IPS DF 6.9 (cell line): ENCODE results near the gene MRPL36.
"Not testable (repeated sequence)": the region's sequence is repeated elsewhere in the genome, so short reads cannot be mapped to it uniquely, and the experiment has no call there.

Experiments
- DNase-seq: peaks from one replicate; pipeline ENCODE4 v3.0.0-alpha.2; 2013; ENCODE audit warnings: low read depth, low spot score
- H3K27ac ChIP-seq: one replicate; pipeline ENCODE4 v1.5.1; 2013; ENCODE audit warnings: low read length, control low read depth
- H3K27me3 ChIP-seq: 2 replicates; pipeline ENCODE4 v1.6.1; 2013; ENCODE audit warnings: mild to moderate bottlenecking, low read length; ENCODE audit not compliant: control insufficient read depth, insufficient read depth
- H3K36me3 ChIP-seq: 2 replicates; pipeline ENCODE4 v1.6.1; 2013; ENCODE audit warnings: low read length; ENCODE audit not compliant: control insufficient read depth, insufficient read depth
- H3K4me1 ChIP-seq: 2 replicates; pipeline ENCODE4 v1.6.1; 2013; ENCODE audit warnings: low read length; ENCODE audit not compliant: control insufficient read depth, insufficient read depth
- H3K4me3 ChIP-seq: 2 replicates; pipeline ENCODE4 v1.5.1; 2013; ENCODE audit warnings: mild to moderate bottlenecking, low read length
- H3K9me3 ChIP-seq: 2 replicates; pipeline ENCODE4 v1.6.1; 2013; ENCODE audit warnings: low read length, inconsistent platforms; ENCODE audit not compliant: control insufficient read depth, insufficient read depth
- WGBS: extraction: QIAGEN DNeasy Blood & Tissue Kit; methylation state at CpG from one replicate; pipeline ENCODE4 v1.1.7; 2013; ENCODE audit warnings: mixed read lengths, missing lambda C conversion rate; ENCODE audit not compliant: insufficient read length, insufficient coverage; 5-methylcytosine and 5-hydroxymethylcytosine counted together

Gene MRPL36

DNA sequence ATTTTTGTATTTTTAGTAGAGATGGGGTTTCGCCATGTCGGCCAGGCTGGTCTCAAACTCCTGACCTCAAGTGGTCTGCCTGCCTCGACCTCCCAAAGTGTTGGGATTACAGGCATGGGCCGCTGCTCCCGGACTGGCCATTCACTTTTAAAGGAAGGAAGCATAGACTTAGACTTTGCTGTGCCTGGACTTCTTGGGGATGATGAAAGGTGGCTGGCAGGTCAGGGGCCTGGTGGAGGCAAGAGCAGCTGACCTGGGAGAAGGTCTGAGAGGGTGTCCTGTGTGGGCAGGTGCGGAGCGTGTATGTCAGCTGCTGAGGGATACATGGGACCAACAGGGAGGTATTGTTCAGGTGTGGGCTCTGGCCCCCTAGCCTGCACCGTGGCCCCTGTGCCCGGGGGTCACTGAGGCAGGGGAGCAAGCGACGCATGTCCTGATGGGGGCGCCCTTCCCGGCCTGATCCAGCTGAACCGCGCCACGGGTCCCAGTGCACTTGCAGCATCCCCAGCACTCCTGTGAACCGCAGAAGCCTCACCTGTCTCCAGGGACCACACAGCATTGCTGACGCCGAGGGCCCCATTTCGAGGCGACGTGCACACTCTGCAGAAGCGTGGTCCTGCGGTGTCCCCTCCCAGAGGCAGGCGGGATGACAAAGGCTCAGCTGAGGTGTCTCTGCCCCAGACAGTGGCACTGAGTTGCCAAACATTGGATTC is 24.6 kb upstream of the MRPL36 start:
- H3K4me3 ChIP-seq: no peak overlapping the region
- DNase-seq: no peak
- H3K27ac ChIP-seq: no peak overlapping the region
- peaks cover 11% of the 10 kb centered on the region; the same call in 1 of the 2 replicates for H3K36me3 ChIP-seq
- 0 out of 2 replicates have a peak, but pooled peaks cover 1% of the 10 kb centered on the region for H3K4me1 ChIP-seq
- WGBS: no CpG with 5 or more reads among the region's 25 CpGs
- H3K9me3 ChIP-seq: no peaks in the 10 kb centered on the region
- no peaks in the 10 kb centered on the region for H3K27me3 ChIP-seq

DNA sequence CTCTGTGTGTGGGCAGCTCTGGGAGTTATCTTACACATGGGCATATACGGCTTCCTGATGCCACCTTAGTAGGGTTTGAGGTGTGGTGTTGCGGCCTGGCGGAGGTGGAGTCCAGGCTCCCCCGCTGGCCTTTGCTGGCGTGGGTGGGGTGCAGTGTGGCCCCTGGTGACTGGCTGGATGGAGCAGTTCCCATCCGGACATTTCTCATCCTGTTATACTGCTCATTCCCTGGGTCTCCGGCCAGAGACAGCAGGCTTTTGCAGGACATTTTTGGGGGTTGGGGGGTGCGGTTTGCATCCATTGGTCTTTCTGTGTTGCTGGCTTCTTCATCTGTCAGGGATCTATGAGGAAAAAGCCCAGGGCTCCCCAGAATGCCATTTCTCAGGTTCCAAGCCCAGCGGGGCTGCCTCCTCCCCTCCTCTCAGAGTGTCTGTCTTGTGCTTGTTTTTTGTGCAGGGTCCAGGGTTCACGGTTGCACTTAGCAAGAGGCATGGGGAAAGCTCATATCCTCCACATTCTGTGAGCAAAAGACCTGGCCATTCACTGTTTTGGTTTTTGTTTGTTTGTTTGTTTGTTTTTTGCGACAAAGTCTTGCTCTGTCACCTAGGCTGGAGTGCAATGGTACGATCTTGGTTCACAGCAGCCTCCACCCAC is 23.9 kb upstream of the MRPL36 start:
- WGBS: no CpG with 5 or more reads among the region's 12 CpGs

DNA sequence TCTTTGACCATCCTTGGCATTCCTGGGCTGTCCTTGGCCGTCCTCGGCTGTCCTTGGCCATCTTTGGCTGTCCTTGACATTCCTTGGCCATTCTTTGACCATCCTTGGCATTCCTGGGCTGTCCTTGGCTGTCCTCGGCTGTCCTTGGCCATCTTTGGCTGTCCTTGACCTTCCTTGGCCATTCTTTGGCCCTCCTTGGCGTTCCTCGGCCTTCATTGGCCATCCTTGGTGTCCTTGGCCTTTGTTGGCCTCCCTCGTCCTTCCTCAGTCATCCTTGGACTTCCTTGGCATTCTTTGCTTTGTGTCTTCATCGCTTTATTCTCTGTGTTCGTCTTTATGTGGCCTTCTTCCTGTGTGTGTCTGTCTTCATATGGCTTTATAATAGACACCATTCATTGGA is 22.2 kb upstream of the MRPL36 start:
- H3K9me3 ChIP-seq: no peaks in the 10 kb centered on the region
- peaks cover 15% of the 10 kb centered on the region; the same call in 1 of the 2 replicates for H3K36me3 ChIP-seq
- H3K27me3 ChIP-seq: no peaks in the 10 kb centered on the region
- WGBS: no CpG with 5 or more reads among the region's 8 CpGs
- no peak overlapping the region for H3K4me3 ChIP-seq
- no peak for DNase-seq
- H3K27ac ChIP-seq: no peak overlapping the region
- no peaks in the 10 kb centered on the region for H3K4me1 ChIP-seq

More for the DNA sequence above, 23.9 kb upstream of the MRPL36 start:
- Histone ChIP-seq H3K36me3 (peaks cover 11% of the 10 kb centered on the region; the same call in 1 of the 2 replicates), H3K4me1 (0 out of 2 replicates have a peak, but pooled peaks cover 1% of the 10 kb centered on the region), H3K9me3 (no peaks in the 10 kb centered on the region), H3K27ac (no peak overlapping the region), H3K4me3 (no peak overlapping the region), H3K27me3 (no peaks in the 10 kb centered on the region)
- DNase-seq: no peak

DNA sequence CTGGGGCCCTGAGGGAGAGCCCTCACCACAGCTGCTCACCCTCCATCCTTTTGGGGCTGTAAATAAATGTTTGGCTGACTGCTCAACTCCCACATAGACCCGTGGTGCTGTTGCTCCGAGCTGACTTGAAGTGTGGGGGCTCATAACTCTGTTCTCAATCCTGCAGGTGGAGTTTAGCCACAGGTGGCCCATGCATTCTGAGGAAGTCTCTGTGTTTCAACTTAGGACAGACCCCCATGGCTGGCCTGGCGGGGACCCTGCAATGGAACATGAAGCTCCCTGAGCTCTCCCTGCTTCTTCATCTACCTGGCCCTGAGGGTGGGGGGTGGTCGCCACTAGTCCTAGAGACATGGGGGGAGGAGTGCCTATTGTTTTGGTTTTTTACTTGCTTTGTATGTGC is 21.3 kb upstream of the MRPL36 start:
- Histone ChIP-seq H3K4me3 (no peak overlapping the region), H3K27me3 (no peaks in the 10 kb centered on the region), H3K4me1 (no peaks in the 10 kb centered on the region), H3K36me3 (peaks cover 18% of the 10 kb centered on the region), H3K9me3 (no peaks in the 10 kb centered on the region), H3K27ac (no peak overlapping the region)
- no peak for DNase-seq
- WGBS: no CpG with 5 or more reads among the region's 4 CpGs

DNA sequence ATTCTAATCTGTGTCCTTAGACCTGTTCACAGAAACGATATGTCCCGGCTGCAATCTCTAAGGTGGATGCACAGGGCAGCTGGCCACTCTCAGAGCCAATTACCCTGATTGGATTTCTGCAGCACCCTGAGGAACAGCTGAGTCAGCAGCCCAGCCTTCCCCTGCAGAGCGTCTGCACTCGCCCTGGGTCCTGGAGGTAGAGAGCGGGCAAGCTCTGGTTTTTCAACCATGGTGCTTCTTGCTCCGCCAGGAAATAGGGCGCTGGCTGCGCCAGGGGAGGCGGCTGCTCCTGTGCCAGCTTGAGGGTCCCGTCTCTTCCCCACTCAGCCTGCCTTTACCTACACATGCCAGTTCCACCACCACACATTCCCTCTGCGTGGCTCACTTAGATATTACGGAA is 20.7 kb upstream of the MRPL36 start:
- no peaks in the 10 kb centered on the region for H3K9me3 ChIP-seq
- WGBS: no CpG with 5 or more reads among the region's 12 CpGs
- no peak overlapping the region for H3K27ac ChIP-seq
- DNase-seq: no peak
- no peak overlapping the region for H3K4me3 ChIP-seq
- H3K36me3 ChIP-seq: peaks cover 24% of the 10 kb centered on the region
- H3K4me1 ChIP-seq: no peaks in the 10 kb centered on the region
- H3K27me3 ChIP-seq: no peaks in the 10 kb centered on the region

DNA sequence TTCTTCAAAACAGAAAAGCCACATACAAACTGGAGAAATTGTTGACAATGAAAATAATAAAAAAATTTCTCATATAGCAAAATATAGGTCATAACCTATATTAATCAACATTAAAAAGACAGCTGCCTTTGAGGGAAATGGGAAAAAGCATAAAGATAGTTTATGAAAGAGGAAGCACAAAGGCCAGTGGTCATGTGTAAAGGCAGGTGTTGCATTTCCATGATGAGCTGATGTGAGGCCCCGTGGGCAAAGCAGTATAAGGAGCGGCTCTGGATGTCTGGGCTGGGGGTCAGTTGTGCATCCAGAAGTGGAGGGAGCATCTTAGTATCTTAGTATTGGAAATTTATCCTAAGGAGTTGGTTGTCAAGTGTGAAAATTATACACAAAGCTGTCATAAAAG is 19.8 kb upstream of the MRPL36 start:
- Histone ChIP-seq H3K27me3 (no peaks in the 10 kb centered on the region), H3K9me3 (no peaks in the 10 kb centered on the region), H3K36me3 (peaks cover 32% of the 10 kb centered on the region), H3K4me3 (no peak overlapping the region), H3K27ac (no peak overlapping the region), H3K4me1 (no peaks in the 10 kb centered on the region)
- WGBS: no CpG with 5 or more reads among the region's 2 CpGs
- no peak for DNase-seq

DNA sequence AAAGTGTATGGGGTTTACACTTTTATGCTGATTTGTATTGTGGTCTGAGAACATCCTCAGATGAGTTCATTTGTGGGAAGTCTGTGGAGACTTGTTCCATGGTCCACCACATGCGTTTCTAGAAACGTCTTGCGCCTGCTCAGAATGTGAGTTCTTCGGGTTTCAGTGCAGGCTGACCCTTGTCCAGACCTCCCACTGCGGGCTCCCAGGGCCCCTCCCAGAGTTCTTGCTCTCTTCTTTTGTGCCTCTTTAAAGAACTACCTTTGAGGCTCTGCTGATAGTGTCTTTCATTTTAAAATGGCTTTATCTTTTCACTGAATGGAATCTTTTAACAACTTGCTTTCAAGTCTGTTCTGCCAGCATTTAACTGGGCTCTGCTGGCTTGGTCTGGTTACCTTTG is 19.1 kb upstream of the MRPL36 start:
- Histone ChIP-seq H3K36me3 (peaks cover 37% of the 10 kb centered on the region), H3K27me3 (no peaks in the 10 kb centered on the region), H3K4me1 (no peaks in the 10 kb centered on the region), H3K27ac (no peak overlapping the region), H3K4me3 (no peak overlapping the region), H3K9me3 (no peaks in the 10 kb centered on the region)
- DNase-seq: no peak
- WGBS: no CpG with 5 or more reads among the region's 5 CpGs

DNA sequence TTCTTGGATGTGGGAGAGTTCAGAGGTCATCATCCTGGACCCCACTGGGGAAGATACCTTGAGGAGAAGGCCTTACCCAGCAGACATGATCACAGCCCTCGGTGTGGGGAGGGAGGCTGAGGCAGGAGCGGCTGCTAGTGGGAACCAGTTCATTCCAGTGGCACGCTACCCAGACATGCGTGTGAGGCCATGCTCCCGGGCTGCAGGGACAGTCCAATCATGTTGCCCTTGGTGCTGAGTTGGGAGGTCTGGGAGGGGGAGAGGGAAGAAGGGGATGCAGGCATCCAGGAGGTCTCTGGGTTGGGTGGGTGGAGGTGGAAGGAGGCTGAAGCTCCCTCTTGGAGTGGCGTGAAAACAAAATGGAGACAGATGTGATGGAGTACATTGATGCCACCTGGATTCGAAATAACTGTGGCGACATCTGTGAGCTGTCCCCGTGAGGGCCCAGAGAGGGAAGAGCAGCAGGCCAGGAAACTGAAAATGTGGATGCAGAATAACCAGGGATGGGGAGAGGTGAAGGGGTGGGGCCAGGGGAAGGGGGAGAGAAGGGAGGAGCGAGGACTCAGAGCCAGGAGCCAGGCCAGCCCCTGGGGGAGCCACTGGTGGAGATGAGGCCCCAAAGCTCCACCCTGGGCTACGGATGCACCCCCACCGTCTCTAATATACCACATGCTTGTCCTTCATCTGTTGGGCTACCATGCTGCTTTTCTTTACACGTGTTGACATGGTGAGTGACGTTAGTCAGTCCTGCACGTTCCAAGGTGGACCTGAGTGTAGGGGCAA is 17.8 kb upstream of the MRPL36 start:
- DNase-seq: no peak
- Histone ChIP-seq H3K4me3 (no peak overlapping the region), H3K9me3 (no peaks in the 10 kb centered on the region), H3K36me3 (peaks cover 40% of the 10 kb centered on the region), H3K4me1 (no peaks in the 10 kb centered on the region), H3K27ac (no peak overlapping the region), H3K27me3 (no peaks in the 10 kb centered on the region)
- no CpG with 5 or more reads among the region's 15 CpGs for WGBS

DNA sequence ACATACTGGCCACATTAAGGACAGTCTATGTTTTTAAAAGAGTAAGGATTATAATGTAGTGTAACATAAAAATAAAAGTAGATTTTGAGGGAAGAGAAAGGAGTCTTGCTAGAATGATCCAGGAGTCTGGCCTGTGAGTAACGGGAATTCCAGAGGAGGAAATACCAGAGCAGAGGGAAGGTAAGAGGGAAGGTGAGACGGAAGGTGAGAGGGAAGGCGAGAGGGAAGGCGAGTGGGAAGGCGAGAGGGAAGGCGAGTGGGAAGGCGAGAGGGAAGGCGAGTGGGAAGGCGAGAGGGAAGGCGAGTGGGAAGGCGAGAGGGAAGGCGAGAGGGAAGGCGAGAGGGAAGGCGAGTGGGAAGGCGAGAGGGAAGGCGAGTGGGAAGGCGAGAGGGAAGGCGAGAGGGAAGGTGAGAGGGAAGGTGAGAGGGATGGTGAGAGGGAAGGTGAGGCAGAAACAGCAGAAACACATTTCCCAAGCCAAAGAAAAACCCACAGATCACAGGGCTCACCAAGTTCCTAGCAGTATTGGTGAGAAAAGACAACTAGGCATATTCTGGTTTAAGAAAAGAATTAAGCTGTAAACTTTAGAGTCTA is 17.0 kb upstream of the MRPL36 start:
- H3K4me3 ChIP-seq, H3K4me1 ChIP-seq, DNase-seq, H3K27ac ChIP-seq, H3K27me3 ChIP-seq, H3K9me3 ChIP-seq: not testable (repeated sequence)
- H3K36me3 ChIP-seq: peaks cover 40% of the 10 kb centered on the region
- 100% methylated on average over 7 of the region's 18 CpGs for WGBS

DNA sequence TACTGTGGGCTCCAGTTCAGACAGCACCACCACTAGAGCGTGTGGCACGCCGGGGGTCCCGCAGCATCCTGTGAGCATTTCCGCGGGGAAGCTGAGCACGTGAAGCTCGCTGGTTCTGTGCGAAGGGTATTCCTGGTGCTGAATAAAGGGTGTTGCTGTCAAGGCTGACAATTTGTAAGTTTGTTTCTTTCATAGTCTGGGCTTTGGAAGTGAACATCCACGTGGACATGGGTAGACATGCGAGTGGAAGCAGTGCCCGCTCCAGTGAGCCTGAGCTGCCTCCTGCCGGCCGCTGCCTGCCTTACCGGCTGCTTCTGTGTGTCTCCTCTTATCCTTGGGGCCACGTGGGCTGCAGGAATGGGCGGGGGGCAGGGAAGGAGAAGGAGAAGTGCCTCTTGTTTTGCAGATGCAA is 16.2 kb upstream of the MRPL36 start:
- no peaks in the 10 kb centered on the region for H3K27me3 ChIP-seq
- no CpG with 5 or more reads among the region's 17 CpGs for WGBS
- H3K27ac ChIP-seq: no peak overlapping the region
- no peaks in the 10 kb centered on the region for H3K9me3 ChIP-seq
- no peaks in the 10 kb centered on the region for H3K4me1 ChIP-seq
- H3K36me3 ChIP-seq: peaks cover 37% of the 10 kb centered on the region
- no peak for DNase-seq
- H3K4me3 ChIP-seq: no peak overlapping the region
